Measurements from ENCODE around the gene AGTR1.

Gene AGTR1

GRCh38 chr3:148697306-148698189, at the start of gene AGTR1:
Gene AGTR1, plus strand, starts transcription at chr3:148697903. Its CDS starts 43,133 bp downstream, at chr3:148741036.
- Histone ChIP-seq H3K4me3 (ENCODE audit: low read depth, low read length, poor library complexity, severe bottlenecking) (no peak within 1 kb of the TSS), H3K9me3 (ENCODE audit: low read length) (no peaks in the 10 kb centered on the region), H3K79me2 (ENCODE audit: insufficient read depth, low read length) (no peaks in the 10 kb centered on the region), H3K36me3 (ENCODE audit: insufficient read depth, low read length) (no peaks in the 10 kb centered on the region), H4K20me1 (ENCODE audit: insufficient read depth, low read length) (no peaks in the 10 kb centered on the region), H3K9me2 (ENCODE audit: low read depth, low read length) (no peaks in the 10 kb centered on the region), H2AFZ (ENCODE audit: low read length) (no peak within 1 kb of the TSS), H3F3A (ENCODE audit: insufficient read depth, low read length) (no peaks in the 10 kb centered on the region), H3K4me2 (ENCODE audit: low read length) (no peak within 1 kb of the TSS), H3K4me1 (ENCODE audit: insufficient read depth, low read length, severe bottlenecking) (no peaks in the 10 kb centered on the region), H3K27me3 (ENCODE audit: insufficient read depth, low read length) (no peaks in the 10 kb centered on the region), H3K9ac (ENCODE audit: low read length) (no peak within 1 kb of the TSS), H3K27ac (ENCODE audit: low read depth, low read length, poor library complexity, severe bottlenecking) (no peak within 1 kb of the TSS)
- TF ChIP-seq EZH2 (IDR thresholded peaks at IDR 0.05; ENCODE audit: borderline replicate concordance, low read length), result no peak
- TF ChIP-seq CTCF (IDR thresholded peaks at IDR 0.05; ENCODE audit: low read length), result no peak

GRCh38 chr3:148648685-148649352, 48.9 kb upstream of the AGTR1 start:
- TF ChIP-seq CTCF (IDR thresholded peaks at IDR 0.05; ENCODE audit: low read length), result no peak
- Histone ChIP-seq H3K9me2 (ENCODE audit: low read depth, low read length) (no peaks in the 10 kb centered on the region), H2AFZ (ENCODE audit: low read length) (no peak overlapping the region), H3K27me3 (ENCODE audit: insufficient read depth, low read length) (no peaks in the 10 kb centered on the region), H3F3A (ENCODE audit: insufficient read depth, low read length) (no peaks in the 10 kb centered on the region), H3K9ac (ENCODE audit: low read length) (no peak overlapping the region), H3K27ac (ENCODE audit: low read depth, low read length, poor library complexity, severe bottlenecking) (no peak overlapping the region), H3K9me3 (ENCODE audit: low read length) (no peaks in the 10 kb centered on the region), H3K36me3 (ENCODE audit: insufficient read depth, low read length) (no peaks in the 10 kb centered on the region), H3K4me1 (ENCODE audit: insufficient read depth, low read length, severe bottlenecking) (no peaks in the 10 kb centered on the region), H3K4me3 (ENCODE audit: low read depth, low read length, poor library complexity, severe bottlenecking) (no peak overlapping the region), H4K20me1 (ENCODE audit: insufficient read depth, low read length) (no peaks in the 10 kb centered on the region), H3K4me2 (ENCODE audit: low read length) (no peak overlapping the region), H3K79me2 (ENCODE audit: insufficient read depth, low read length) (no peaks in the 10 kb centered on the region)

GRCh38 chr3:148651549-148651948, 46.2 kb upstream of the AGTR1 start:
- H3K27ac ChIP-seq (ENCODE audit: low read depth, low read length, poor library complexity, severe bottlenecking), result no peak overlapping the region
- no peak overlapping the region for H3K9ac ChIP-seq (ENCODE audit: low read length)
- H3K4me3 ChIP-seq (ENCODE audit: low read depth, low read length, poor library complexity, severe bottlenecking), result no peak overlapping the region
- H3F3A ChIP-seq (ENCODE audit: insufficient read depth, low read length), result no peaks in the 10 kb centered on the region
- no peak overlapping the region for H2AFZ ChIP-seq (ENCODE audit: low read length)
- H3K9me2 ChIP-seq (ENCODE audit: low read depth, low read length), result no peaks in the 10 kb centered on the region
- H3K9me3 ChIP-seq (ENCODE audit: low read length), result no peaks in the 10 kb centered on the region
- no peaks in the 10 kb centered on the region for H3K27me3 ChIP-seq (ENCODE audit: insufficient read depth, low read length)
- no peaks in the 10 kb centered on the region for H3K36me3 ChIP-seq (ENCODE audit: insufficient read depth, low read length)
- no peaks in the 10 kb centered on the region for H4K20me1 ChIP-seq (ENCODE audit: insufficient read depth, low read length)
- H3K79me2 ChIP-seq (ENCODE audit: insufficient read depth, low read length), result no peaks in the 10 kb centered on the region
- TF ChIP-seq CTCF (IDR thresholded peaks at IDR 0.05; ENCODE audit: low read length) (no peak), EZH2 (IDR thresholded peaks at IDR 0.05; ENCODE audit: borderline replicate concordance, low read length) (no peak)
- H3K4me2 ChIP-seq (ENCODE audit: low read length), result no peak overlapping the region
- no peaks in the 10 kb centered on the region for H3K4me1 ChIP-seq (ENCODE audit: insufficient read depth, low read length, severe bottlenecking)

All from OCI-LY1 (cell line).